ENCODE measurements around the gene C19orf73. TPM values are rescaled to one million over a fixed set of nuclear protein-coding genes. Genes with fewer than 3 reads are reported as not detected.
A peak's percentile ranks its signal among the peaks of the same experiment; 100 is the strongest.

C19orf73 gene
- total RNA-seq, 2 donors from 2014 or later, result 3.1 to 5.9 TPM

DNA sequence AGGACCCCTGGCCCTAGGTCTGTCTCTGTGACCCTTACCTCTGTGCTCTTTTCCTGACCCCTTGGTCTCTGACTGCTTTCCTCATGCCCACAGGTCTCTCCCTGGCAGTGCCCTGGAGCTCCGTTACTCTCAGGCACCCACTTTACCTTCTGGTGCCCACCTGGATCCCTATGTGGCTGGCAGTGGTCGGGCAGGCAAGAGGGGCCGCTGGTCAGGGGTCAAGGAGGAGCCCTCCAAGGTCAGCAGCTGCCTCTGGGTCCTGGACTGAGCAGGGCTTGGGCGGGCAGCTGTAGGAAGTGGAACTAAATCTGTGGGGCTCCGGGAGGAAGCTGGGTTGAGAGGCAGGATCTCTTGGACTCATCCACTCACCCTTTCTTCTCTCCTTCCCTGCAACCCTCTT is 16.7 kb upstream of the C19orf73 start:
- Histone ChIP-seq H3K9me3 (no peaks in the 10 kb centered on the region), H3K4me1 (peaks cover 0 to 19% of the 10 kb centered on the region in 2 donors), H3K4me3 (no peak overlapping the region), H3K27ac (peak overlapping the region; percentile 38 to 47), H3K36me3 (no peaks in the 10 kb centered on the region), H3K27me3 (no peaks in the 10 kb centered on the region)
- no peak for DNase-seq (ENCODE audit: low spot score)
- TF ChIP-seq, protein P1, sequence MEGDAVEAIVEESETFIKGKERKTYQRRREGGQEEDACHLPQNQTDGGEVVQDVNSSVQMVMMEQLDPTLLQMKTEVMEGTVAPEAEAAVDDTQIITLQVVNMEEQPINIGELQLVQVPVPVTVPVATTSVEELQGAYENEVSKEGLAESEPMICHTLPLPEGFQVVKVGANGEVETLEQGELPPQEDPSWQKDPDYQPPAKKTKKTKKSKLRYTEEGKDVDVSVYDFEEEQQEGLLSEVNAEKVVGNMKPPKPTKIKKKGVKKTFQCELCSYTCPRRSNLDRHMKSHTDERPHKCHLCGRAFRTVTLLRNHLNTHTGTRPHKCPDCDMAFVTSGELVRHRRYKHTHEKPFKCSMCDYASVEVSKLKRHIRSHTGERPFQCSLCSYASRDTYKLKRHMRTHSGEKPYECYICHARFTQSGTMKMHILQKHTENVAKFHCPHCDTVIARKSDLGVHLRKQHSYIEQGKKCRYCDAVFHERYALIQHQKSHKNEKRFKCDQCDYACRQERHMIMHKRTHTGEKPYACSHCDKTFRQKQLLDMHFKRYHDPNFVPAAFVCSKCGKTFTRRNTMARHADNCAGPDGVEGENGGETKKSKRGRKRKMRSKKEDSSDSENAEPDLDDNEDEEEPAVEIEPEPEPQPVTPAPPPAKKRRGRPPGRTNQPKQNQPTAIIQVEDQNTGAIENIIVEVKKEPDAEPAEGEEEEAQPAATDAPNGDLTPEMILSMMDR (IDR thresholded peaks at IDR 0.05), result no peak

DNA sequence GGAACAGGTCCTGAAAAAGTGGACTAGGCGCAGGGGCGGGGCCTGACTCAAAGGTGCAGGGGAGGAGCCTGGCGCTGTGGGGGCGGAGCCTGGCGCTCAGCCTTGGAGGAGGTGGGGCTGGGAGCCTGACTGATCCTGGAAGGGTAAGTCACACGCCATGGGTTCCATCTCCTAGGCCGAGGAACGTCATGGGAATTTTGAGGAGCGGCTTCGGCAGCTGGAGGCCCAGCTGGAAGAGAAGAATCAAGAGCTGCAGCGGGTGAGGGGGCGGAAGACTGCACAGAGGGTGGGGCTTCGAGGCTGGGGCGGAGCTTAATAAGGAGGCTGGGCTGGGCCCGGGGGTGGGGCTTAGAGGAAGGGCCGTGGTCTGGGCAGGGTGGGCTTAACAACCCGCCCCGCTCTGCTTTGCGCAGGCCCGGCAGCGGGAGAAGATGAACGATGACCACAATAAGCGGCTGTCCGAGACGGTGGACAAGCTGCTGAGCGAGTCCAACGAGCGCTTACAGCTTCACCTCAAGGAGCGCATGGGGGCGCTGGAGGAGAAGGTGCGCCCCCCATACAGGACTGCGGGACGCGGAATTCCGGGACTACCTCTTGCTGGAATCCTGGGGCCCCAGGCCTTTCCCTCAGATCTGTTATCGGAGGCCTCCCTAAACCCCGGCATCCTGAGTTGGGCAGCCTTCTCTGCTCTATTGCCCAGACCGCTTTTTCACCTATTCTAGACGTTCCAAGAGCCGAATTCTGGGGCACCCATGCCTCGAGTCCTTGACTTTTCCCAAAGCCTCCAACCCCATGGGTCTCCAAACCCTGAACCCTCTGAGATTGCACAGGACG is 14.9 kb upstream of the C19orf73 start:
- H3K9me3 ChIP-seq, result no peaks in the 10 kb centered on the region
- TF ChIP-seq, protein P1 (IDR thresholded peaks at IDR 0.05), result no peak
- no peaks in the 10 kb centered on the region for H3K27me3 ChIP-seq
- H3K4me1 ChIP-seq, result peaks cover 0 to 19% of the 10 kb centered on the region in 2 donors
- peak overlapping the region; percentile 31 to 52 for H3K27ac ChIP-seq
- no peaks in the 10 kb centered on the region for H3K36me3 ChIP-seq
- peak overlapping the region; percentile 29 to 44 for H3K4me3 ChIP-seq
- DNase-seq (ENCODE audit: low spot score), result no peak

DNA sequence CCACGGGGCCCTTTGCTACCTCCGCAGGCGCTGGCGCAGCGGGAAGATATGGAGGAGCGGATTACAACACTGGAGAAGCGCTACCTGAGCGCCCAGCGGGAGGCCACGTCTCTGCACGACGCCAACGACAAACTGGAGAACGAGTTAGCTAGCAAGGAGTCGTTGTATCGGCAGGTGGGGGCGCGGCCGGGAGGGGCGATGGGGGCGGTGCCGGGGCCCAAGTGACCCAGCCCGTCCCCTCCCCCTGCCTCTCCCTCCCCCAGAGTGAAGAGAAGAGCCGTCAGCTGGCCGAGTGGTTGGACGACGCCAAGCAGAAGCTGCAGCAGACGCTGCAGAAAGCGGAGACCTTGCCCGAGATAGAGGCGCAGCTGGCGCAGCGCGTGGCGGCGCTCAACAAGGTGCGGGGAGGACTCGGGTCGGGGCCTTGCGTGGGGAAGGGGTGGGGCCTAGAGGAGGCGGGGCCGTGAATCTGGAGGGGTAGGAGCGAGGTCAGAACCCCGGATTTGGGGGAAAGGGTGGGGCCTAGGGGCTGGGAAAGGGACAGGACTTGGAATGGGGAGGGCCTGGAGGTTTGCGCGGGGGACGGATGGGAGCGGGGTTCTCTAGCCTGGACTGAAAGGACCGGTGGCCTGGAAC is 14.1 kb upstream of the C19orf73 start:
- TF ChIP-seq, protein P1 (IDR thresholded peaks at IDR 0.05), result no peak
- H3K4me3 ChIP-seq, result peak overlapping the region; percentile 29 to 44
- no peaks in the 10 kb centered on the region for H3K27me3 ChIP-seq
- peak overlapping the region; percentile 31 to 52 for H3K27ac ChIP-seq
- DNase-seq (ENCODE audit: low spot score), result no peak
- H3K4me1 ChIP-seq, result peaks cover 0 to 25% of the 10 kb centered on the region in 2 donors
- no peaks in the 10 kb centered on the region for H3K36me3 ChIP-seq
- no peaks in the 10 kb centered on the region for H3K9me3 ChIP-seq

DNA sequence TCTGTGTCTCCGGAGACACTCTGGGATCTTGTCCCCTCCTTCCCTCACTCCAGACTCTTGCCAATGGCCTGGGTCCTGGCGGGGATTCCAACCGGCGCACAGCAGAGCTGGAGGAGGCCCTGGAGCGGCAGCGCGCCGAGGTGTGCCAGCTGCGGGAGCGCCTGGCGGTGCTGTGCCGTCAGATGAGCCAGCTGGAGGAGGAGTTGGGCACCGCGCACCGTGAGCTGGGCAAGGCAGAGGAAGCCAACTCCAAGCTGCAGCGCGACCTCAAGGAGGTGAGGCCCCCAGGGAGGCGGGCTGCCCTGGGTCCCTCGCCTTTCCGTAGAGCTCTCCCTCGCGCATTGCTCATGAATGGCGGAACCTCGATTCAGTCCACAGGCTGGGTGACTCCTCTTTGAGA is 11.4 kb upstream of the C19orf73 start:
- DNase-seq (ENCODE audit: low spot score), result no peak
- TF ChIP-seq, protein P1 (IDR thresholded peaks at IDR 0.05), result no peak
- H3K9me3 ChIP-seq, result no peaks in the 10 kb centered on the region

DNA sequence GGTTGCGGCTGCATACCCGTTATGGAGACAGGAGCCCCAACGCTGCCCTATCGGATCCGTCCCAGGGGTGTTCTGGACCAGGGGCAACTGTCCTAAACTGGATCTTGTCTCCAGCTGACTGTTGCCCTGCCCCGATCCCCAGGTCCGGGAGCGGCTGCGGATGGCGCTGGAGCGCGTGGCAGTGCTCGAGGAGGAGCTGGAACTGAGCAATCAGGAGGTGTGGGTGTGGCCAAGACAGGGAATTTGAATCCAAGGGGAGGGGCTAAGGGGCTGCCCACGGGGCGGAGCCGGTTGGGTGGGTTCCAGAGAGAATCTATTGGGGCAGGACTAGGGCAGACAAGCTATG is 10.3 kb upstream of the C19orf73 start:
- Histone ChIP-seq H3K9me3 (no peaks in the 10 kb centered on the region), H3K4me3 (no peak overlapping the region), H3K36me3 (no peaks in the 10 kb centered on the region), H3K27me3 (no peaks in the 10 kb centered on the region), H3K4me1 (peaks cover 0 to 31% of the 10 kb centered on the region in 2 donors), H3K27ac (no peak overlapping the region)
- no peak for DNase-seq (ENCODE audit: low spot score)
- TF ChIP-seq, protein P1 (IDR thresholded peaks at IDR 0.05), result no peak

More for the DNA sequence above, 11.4 kb upstream of the C19orf73 start:
- peaks cover 0 to 28% of the 10 kb centered on the region in 2 donors for H3K4me1 ChIP-seq
- H3K27ac ChIP-seq, result no peak overlapping the region
- H3K27me3 ChIP-seq, result no peaks in the 10 kb centered on the region
- H3K36me3 ChIP-seq, result no peaks in the 10 kb centered on the region
- no peak overlapping the region for H3K4me3 ChIP-seq

Data from right atrium auricular region (tissue), 2 donors.